HepG2 (cell line): ENCODE measurements around the gene COX14. TPM values are rescaled to one million over a fixed set of nuclear protein-coding genes. Genes with fewer than 3 reads are reported as not detected.

Source experiments
- ARID2 ChIP-seq: sonication (generic); formaldehyde crosslinking; IDR thresholded peaks from 2 replicates; pipeline ENCODE4 v1.8.1; 2022; ENCODE audit warnings: mild to moderate bottlenecking, missing genetic modification reagents, borderline replicate concordance
- FOXA1 ChIP-seq, 2 experiments: fragments of 450-650 bp in 1 of 2; sonication (generic) in 1 of 2; formaldehyde crosslinking in 1 of 2; IDR thresholded peaks; 2 replicates each; pipeline versions ENCODE4 v1.4.0 to v1.6.1; 2016 to 2020; ENCODE audit warnings: missing genetic modification reagents in 1 of 2
- FOXC1 ChIP-seq: sonication (generic); formaldehyde crosslinking; IDR thresholded peaks from 2 replicates; pipeline ENCODE4 v1.8.0; 2022; ENCODE audit warnings: mild to moderate bottlenecking, missing genetic modification reagents, borderline replicate concordance
- FOXK1 ChIP-seq: sonication (generic); formaldehyde crosslinking; IDR thresholded peaks from 2 replicates; pipeline ENCODE4 v1.4.0; 2020; ENCODE audit warnings: low read depth, missing genetic modification reagents, borderline replicate concordance
- FOXM1 ChIP-seq: sonication (generic); formaldehyde crosslinking; IDR thresholded peaks from 2 replicates; pipeline ENCODE4 v1.5.0; 2020; ENCODE audit warnings: missing genetic modification reagents
- HOMEZ ChIP-seq: IDR thresholded peaks from 2 replicates; pipeline ENCODE4 v1.6.1; 2016; ENCODE audit warnings: low read depth
- ISL2 ChIP-seq: sonication (generic); formaldehyde crosslinking; IDR thresholded peaks from 2 replicates; pipeline ENCODE4 v1.5.0; 2020; ENCODE audit warnings: missing genetic modification reagents
- LRRFIP1 ChIP-seq: sonication (generic); formaldehyde crosslinking; conservative IDR thresholded peaks from 2 replicates; pipeline ENCODE4 v1.4.0; 2020; ENCODE audit warnings: missing genetic modification reagents
- NKX3-1 ChIP-seq: sonication (generic); formaldehyde crosslinking; IDR thresholded peaks from 2 replicates; pipeline ENCODE4 v1.5.0; 2020; ENCODE audit warnings: missing genetic modification reagents
- ZFP91 ChIP-seq: sonication (generic); formaldehyde crosslinking; IDR thresholded peaks from 2 replicates; pipeline ENCODE4 v1.9.0; 2022; ENCODE audit warnings: missing genetic modification reagents, mild to moderate bottlenecking, borderline replicate concordance
- ZNF546 ChIP-seq: sonication (generic); formaldehyde crosslinking; conservative IDR thresholded peaks from 2 replicates; pipeline ENCODE4 v1.8.1; 2023; ENCODE audit warnings: mild to moderate bottlenecking, missing genetic modification reagents
- ZNF547 ChIP-seq: sonication (generic); formaldehyde crosslinking; IDR thresholded peaks from 2 replicates; pipeline ENCODE4 v1.5.1; 2020; ENCODE audit warnings: mild to moderate bottlenecking, missing genetic modification reagents
- ZNF615 ChIP-seq: sonication (generic); formaldehyde crosslinking; IDR thresholded peaks from 2 replicates; pipeline ENCODE4 v1.5.0; 2020; ENCODE audit warnings: mild to moderate bottlenecking, missing genetic modification reagents, borderline replicate concordance
- ZNF691 ChIP-seq: sonication (generic); formaldehyde crosslinking; IDR thresholded peaks from 2 replicates; pipeline ENCODE4 v1.4.0; 2020; ENCODE audit warnings: missing genetic modification reagents, low read depth, mild to moderate bottlenecking, borderline replicate concordance
- ZNF720 ChIP-seq: sonication (generic); formaldehyde crosslinking; IDR thresholded peaks from 2 replicates; pipeline ENCODE4 v1.4.0; 2020; ENCODE audit warnings: missing genetic modification reagents
- ZNF724P ChIP-seq: sonication (generic); formaldehyde crosslinking; IDR thresholded peaks from 2 replicates; pipeline ENCODE4 v1.8.0; 2022; ENCODE audit warnings: missing genetic modification reagents, borderline replicate concordance
- ZNF83 ChIP-seq: sonication (generic); formaldehyde crosslinking; IDR thresholded peaks from 2 replicates; pipeline ENCODE4 v1.4.0; 2020; ENCODE audit warnings: missing genetic modification reagents, mild to moderate bottlenecking, borderline replicate concordance
- ZNF891 ChIP-seq: sonication (generic); formaldehyde crosslinking; IDR thresholded peaks from 2 replicates; pipeline ENCODE4 v1.5.0; 2020; ENCODE audit warnings: mild to moderate bottlenecking, missing genetic modification reagents
- polyA plus RNA-seq, 8 experiments: library from polyadenylated mRNA; depleted of rRNA in 3 of 8; stranded (reverse) in 7 of 8; unstranded in 1 of 8; fragments of >200 nt; fragmentation: Illumina TruSeq in 4 of 8; extraction: Trizol in 4 of 8; gene quantifications; 2 replicates each; pipeline versions ENCODE4 v1.2.1 to v1.2.3, GENCODE V29; 2011 to 2016; ENCODE audit warnings: low read depth in 4 of 8, missing spikeins in 1 of 8, mixed read lengths in 1 of 8; ENCODE audit not compliant: insufficient read depth in 1 of 8
- total RNA-seq, 5 experiments: library from RNA; depleted of rRNA; stranded (reverse); fragments of >200 nt; fragmentation: Illumina TruSeq; extraction: Trizol; gene quantifications; 2 replicates each; pipeline ENCODE4 v1.2.3, GENCODE V29; 2016; ENCODE audit warnings: low read depth in 1 of 5

COX14 gene
- total and polyA plus RNA-seq, 2 of the 13 experiments (the other 11 are each of a cell fraction or from before 2014, with no cell fraction given) = 53.0 to 71.6 TPM

GRCh38 chr12:50111693-50112455 is at the start of gene COX14 (continued):
- TF ChIP-seq ZNF546 (CRISPR knock-in tag) (no peak), LRRFIP1 (CRISPR knock-in tag) (no peak), FOXA1 (IDR thresholded peaks at IDR 0.05) (no peak), FOXA1 (CRISPR knock-in tag; IDR thresholded peaks at IDR 0.05) (no peak; the same call in 1 of the 2 replicates), ZNF691 (CRISPR knock-in tag) (0 out of 2 replicates have a peak, but pooled peaks have one; percentile 72), ZNF891 (0 out of 2 replicates have a peak, but pooled peaks have one; percentile 55), ZNF547 (CRISPR knock-in tag) (peak; percentile 63), FOXK1 (CRISPR knock-in tag) (no peak; the same call in 1 of the 2 replicates), NKX3-1 (no peak), ISL2 (CRISPR knock-in tag) (0 out of 2 replicates have a peak, but pooled peaks have one; percentile 11), ZNF83 (CRISPR knock-in tag) (peak; percentile 94; the same call in 1 of the 2 replicates), ZNF724P (CRISPR knock-in tag) (peak; percentile 59; the same call in 1 of the 2 replicates), ZFP91 (peak; percentile 91), ZNF720 (no peak), ZNF615 (CRISPR knock-in tag) (no peak), FOXM1 (no peak), FOXC1 (peak; percentile 77; the same call in 1 of the 2 replicates), HOMEZ (CRISPR knock-in tag) (0 out of 2 replicates have a peak, but pooled peaks have one; percentile 15), ARID2 (CRISPR knock-in tag) (peak; percentile 79; the same call in 1 of the 2 replicates)
